Measurements from ENCODE around the gene FSTL4.

The FSTL4 gene

DNA sequence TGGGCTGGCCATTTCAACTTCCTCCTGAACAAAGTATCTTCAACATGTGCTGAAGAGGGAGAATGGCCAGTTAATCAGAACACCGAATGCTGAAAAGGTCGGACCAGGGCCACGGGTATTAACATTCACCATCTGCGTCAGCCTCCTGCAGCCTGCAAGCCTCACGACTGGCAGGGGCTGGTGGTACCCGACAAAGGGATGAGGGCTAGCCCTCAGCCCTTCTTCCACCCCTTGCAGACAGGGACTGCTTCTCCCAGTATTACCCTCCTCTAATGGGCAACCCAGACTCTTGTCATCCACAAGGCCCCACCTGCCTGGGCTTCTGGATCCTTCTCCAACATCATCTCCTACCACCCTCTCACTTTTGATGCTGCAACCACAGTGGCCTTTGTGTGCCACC, 246.6 kb downstream of the FSTL4 start:
- DNase-seq (ENCODE audit: low read depth) = no peak

DNA sequence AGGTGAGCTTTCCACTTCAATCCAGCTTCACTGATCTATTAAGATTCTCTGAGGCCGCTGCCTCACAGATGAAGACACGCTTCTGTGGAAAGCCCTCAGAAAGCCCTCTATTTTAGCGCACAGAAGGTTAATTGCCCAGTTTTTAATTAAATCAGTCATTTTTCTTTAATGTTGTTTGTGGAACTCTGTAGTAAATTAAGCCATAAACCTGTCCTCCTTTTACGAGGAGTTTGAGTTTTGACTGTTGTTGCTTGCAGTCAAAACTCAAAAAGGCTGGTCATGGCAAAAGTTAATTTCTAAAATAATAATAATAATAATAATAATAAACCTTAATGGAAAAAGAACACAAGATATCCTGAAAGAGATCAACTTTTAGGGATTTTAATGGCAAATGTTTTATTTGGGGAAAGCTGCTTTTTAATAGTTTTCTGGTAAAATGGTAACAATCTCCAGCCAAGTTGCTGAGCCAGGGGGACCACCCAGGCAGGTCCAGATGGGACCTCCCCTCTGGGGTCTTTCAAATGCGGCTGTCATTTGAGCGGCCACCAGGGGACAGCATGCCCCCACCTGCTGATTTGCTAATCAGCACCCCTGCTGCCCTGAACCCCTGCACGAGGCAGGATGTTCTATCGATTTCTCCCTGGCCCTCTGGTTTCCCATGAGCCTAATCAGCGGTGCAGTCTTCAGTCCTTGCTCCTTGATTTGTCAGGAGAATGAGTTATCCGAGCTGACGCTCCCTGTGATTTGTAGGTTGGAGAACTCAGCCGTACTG, 247.2 kb downstream of the FSTL4 start:
- DNase-seq (ENCODE audit: low read depth) = peak; percentile 4

DNA sequence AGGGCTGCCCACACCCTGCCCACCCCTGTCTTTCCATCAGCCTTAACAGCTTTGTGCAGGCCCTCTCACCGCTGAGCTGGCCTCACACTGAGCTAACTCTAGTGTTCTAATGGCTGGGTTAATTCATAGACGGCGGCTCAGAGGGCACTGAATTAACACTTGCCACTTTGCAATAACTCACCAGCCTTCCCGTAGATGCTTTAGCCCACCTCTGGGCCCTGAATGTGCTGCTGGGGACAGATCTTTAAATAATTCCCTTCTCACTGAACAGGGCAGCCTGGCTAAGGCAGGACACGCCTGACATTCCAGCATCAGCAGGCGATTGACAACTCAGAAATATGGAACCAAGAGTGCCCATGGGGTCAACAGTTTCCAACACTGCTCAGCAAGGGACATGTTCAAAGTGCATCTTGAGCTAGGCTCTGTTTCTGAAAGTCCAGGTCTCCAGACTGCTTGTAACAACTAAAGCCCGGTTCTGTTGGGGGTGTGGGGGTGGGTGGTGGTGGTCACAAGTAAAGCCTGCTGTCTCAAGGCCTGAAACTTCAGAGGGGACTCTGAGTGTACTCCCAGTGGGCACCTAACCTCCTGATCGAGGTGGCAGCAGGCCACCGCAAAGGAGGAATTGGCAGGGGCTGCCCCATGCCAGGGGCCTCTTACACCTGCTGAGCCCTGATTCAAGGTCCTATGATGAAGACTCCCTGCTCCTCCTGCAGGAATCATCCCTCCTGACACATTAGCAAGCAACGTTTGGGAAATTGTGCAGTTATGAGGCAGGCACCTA, 248.3 kb downstream of the FSTL4 start:
- DNase-seq (ENCODE audit: low read depth) = no peak

DNA sequence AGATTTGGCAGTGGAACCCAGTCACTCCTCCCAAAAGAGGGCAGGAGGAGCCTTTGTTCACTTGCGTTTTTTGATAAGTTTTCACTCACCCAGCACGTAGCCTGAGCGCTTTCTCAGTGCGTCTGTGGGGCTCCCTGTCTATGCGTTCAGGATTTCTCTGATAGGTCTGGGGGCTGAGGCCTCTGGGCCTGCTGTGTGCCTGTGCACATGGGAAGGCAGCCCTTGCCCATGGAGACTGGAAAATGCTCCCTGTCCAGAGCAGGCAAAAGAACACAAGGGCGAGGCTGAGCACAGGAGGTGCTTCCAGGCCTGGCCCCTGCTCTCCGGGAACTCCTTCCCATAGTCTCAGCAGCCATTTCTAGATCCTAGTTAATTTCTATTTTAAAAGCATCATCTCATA, 249.9 kb downstream of the FSTL4 start:
- DNase-seq (ENCODE audit: low read depth) = no peak

DNA sequence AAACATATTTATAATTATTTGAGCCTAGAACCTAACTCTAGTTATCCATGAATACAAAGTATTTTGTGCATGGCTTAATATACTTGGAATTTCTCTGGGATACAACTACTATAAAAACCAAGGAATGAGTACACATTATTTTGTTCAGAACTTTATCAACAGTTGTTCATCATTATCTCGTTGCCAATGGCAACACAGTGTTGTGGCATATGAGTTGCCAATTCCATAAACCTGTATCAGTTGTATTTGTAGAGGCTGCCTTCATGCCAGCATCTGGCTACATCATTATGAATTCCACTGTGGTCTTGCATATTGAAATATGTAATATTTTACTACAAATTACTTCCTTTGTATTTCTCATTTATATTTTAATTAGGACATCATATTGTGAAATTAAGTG, 250.4 kb downstream of the FSTL4 start:
- DNase-seq (ENCODE audit: low read depth) = no peak

DNA sequence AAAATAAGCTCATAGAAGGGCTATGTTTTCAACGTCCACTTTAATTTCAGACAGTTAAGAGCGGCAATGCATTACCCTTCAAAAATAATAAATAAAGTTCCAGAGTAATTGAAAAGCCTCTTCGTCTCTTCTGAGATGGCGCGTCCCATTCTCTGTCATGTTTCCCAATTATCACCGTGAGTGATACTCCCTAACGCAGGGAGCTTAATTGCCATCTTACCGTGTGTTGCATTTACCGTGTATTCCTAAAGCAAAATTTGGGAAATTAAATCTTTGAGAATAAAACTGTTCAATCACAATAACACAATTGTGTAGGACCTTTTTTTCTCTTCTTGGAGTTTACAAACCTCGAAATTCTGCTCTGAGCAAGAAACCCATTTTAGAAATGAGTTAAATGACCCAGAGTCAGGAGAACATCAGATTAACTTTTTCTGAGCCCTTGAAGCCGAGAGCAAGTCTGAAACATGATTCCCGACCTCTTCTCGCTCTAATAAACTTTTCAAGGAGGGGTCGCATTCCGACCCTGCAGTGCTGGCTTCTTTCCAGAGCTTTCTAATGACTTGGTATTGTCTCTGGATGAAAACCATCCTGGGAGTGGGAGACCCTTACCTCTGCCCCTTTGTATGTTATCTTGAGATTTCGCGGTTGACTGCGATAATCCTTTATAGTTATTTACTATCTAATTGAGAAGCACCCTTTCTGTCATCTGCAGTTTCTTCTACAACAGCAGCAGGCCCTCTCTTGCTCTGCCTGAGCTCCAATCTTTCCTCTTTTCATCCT, 251.5 kb downstream of the FSTL4 start:
- no peak for DNase-seq (ENCODE audit: low read depth)

DNA sequence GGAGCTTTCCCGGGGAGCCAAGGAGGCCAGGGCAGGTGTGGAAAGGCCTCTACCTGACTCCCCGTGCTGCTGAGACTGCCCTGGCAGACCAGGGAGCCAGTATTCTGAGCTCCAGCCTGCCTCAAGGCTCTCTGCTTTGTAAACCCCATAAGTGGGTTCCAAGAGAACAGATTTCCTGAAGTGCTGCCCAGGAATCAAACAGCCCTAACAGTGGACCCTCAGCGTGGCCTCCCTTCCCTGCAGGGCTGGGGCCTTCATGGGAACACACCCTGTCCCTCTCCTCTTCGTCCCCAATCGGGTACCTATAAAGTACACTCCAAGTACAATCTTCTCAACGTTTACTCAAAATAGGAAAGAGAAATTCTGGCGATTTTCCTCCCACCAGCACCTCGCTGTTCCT, 252.5 kb downstream of the FSTL4 start:
- DNase-seq (ENCODE audit: low read depth) = no peak

DNA sequence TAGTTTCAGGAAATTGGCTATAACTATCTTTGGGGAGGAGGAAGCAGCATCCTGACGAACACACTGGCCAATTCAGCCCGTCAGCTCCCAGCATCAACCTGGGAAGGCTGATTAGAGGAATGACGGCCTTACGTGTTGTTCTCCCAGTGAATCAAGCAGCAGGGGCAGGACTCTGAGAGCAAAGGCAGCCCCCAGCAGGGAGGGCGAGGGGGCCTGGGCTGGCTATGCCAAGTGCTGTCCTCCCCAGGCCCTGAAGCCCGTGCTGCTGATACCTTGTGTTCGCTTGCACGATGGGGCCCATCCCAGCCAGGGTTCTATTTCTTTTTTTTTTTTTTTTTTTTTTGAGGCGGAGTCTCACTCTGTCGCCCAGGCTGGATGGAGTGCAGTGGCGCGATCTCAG, 254.1 kb downstream of the FSTL4 start:
- no peak for DNase-seq (ENCODE audit: low read depth)

DNA sequence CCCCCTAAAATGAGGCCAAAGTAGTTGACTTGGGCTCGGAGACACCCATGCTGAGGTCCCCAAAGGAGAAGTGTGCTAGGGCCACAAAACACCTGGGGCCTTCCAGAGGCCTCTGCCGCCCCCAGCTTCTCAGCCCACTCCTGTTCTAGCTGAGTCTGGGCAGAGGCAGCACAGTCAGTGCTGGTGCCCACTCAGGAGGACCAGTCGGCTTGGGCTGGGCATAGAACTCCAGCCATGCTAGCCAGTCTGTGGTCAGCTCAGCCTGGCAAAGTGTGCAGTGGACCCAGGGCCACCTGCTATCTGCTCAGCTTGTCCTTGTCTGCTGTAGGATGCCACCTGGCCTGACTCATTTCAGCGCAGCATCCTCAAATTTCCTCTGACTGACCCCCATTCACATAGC, 254.6 kb downstream of the FSTL4 start:
- DNase-seq (ENCODE audit: low read depth) = no peak

DNA sequence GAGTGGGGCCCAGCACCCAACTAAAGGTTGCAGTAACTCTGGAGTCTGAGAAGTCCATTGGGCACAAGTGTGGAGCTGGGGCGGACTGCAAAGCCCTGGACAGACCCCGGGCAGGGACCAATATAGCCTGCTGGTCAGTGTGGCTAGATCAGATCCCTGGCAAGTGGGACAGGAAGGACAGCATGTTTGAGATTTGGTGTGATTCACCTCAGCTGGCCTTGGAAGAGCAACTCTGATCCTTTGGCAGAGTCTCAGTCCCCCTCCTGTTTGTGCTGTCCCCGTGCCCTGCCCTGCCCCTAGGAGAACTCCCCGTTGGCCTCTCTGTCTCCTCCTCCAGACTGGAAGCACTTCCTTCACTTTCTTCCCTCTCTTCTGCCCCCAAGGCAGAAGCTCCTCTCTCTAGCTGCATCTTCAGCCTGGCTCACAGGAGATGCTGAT, 255.3 kb downstream of the FSTL4 start:
- DNase-seq (ENCODE audit: low read depth) = no peak

DNA sequence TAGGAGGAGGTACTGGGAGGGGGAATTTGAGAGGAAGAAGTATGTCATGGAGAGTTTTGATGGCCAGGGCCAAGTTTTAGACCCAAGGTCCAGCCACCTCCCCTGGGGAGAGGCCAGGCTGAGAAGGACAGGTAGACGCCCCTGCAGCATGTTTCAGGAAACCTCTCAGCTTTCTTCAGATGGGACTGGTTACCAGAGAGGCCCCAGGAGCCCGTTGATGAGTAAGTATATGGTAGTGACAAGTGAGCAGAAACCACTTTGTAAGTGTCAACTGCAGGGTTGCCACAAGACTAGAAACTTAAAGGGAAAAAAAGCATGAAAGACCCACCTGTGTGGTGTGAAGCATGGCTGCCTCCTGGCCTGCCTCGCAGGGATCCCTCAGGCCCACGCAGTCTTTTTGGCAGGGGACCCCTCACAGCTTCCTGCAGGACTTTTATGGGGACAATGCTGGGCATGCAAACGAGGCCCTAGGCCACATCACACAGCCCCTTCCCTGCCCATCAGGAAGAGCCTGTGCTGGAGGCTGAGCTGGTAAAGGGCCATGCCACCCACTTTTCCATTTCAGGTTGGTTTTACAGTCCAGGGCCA, 255.9 kb downstream of the FSTL4 start:
- no peak for DNase-seq (ENCODE audit: low read depth)

DNA sequence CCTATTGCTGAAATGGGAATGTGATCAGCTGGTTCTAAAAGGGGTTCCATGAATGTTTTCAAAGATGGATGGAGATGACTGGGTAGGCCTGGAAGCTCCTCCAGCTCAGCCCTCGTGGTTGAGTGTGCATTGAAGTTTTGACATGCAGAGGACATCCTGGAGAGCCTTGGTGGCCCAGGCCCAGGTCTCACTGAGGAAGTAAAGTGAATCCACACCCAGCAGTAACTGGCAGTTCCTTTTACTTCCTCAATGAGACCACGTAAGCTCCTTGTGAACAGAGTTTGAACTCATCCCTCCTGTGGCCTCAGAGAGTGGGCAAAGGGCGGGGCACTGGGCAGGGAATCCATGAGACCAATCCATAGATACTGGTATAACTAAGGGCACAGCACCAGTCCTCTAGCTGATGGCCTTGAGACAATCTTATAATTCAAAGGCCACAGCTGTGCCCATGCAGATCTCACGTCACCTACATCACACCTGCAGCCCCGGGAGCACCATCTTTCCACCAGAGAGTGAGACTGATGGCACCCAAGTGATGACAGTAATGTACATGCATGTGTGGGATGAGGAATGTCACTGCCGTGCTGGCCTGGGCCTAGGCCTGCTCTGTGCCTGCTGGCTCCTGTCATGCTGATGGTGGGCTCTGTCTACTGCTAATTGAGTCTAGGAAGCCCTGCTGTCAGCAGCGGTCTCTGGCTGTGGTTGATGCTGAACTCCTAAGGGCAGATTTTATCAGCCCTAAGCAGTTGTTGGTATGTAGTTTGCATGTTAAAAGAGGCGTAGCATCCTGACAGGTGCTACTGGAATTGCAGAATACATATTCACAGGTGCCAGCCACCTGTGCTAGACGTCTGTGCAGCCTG, 257.8 kb downstream of the FSTL4 start:
- no peak for DNase-seq (ENCODE audit: low read depth)

DNA sequence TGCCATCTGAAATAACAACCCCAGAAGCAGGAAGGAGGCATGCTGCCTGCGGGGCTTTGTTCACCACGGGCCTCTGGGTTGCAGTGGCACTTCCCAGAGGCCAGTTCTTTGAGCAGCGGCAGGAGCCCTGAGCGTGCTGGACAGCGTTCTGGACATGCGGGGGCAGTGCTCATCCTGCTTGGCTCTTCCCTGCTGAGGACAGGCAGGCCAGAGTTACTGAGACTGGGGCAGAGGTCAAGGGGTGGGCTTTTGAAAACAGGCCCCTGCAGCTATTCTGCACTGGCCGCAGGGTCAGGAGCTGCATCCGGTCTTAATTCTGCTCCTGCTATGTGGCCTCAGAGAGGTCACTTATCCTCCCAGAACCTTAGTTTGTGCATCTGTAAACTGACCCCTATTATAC, 258.6 kb downstream of the FSTL4 start:
- no peak for DNase-seq (ENCODE audit: low read depth)

DNA sequence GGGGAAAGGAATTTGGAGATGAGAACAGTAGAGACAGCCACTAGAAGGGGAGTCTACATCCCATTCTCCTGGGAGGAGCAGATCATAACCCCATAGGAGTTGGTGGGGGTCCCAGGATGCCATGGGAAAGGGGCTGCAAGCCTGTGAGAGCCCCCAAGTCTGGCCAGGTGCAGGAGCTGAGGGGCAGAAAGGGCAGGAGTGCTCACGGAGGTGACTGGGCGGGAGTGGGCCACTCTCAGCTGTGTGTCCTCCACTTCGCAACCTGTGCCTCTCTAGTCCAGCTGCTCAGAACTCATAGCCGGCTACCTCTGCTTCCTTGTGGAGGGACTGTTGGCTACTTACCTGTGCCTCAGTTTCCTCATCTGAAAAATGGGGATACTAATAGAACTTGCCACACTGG, 263.9 kb downstream of the FSTL4 start:
- DNase-seq (ENCODE audit: low read depth) = no peak

DNA sequence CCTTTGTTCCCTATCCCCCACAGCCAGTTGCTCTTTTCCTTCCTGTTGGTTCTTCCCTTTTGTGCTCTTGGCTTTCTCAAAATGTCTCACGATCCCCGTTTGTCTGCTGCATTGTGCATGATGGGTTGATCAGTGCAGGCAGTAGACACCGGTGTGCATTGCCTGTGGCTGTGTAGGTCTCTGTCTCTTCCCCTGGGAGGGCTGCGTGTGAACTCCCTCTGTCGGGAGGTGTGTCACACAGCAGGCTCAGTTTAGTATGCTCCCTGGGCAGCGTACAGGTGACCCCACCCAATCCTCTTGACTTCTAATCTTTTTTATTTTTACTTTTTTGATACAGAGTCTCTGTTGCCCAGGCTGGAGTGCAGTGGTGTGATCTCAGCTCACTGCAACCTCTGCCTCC, 265.3 kb downstream of the FSTL4 start:
- no peak for DNase-seq (ENCODE audit: low read depth)

DNA sequence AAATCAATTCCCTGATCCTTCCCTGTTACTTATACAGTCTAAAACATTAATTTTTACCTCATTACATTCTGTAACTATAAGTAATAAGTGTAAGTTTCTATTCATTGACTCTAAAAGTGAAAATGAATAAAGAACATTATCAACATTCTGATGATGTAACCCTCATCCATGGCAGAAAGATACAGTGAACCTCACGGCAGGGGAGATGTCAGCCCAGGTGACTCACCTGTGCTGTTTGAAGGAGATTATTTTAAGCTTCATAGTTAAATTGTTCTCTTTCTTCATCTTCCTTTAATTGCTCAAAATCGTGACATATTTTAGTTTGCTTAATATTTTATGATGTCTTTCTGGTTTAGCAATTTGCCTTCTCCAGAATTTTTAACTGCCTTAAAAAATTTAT, 268.1 kb downstream of the FSTL4 start:
- DNase-seq (ENCODE audit: low read depth) = no peak

DNA sequence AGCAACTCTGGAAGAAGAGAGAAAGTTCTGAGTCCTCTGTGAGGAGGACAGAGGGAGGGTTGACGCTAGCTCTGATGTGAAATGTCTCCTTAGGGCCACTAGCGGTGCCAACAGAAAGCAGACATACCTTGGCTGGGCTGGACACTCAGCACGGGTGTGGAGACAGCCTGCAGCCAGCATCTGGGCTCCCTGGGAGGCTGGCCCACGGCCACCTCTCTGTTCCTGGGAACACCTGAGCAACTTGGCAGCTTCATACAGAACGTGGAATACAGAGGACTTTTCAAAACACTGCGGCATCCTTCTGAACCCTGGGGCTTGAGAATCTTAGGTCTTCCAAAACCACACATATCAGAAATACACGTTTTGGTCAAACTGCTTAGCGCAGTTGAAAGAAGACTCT, 269.1 kb downstream of the FSTL4 start:
- DNase-seq (ENCODE audit: low read depth) = no peak

DNA sequence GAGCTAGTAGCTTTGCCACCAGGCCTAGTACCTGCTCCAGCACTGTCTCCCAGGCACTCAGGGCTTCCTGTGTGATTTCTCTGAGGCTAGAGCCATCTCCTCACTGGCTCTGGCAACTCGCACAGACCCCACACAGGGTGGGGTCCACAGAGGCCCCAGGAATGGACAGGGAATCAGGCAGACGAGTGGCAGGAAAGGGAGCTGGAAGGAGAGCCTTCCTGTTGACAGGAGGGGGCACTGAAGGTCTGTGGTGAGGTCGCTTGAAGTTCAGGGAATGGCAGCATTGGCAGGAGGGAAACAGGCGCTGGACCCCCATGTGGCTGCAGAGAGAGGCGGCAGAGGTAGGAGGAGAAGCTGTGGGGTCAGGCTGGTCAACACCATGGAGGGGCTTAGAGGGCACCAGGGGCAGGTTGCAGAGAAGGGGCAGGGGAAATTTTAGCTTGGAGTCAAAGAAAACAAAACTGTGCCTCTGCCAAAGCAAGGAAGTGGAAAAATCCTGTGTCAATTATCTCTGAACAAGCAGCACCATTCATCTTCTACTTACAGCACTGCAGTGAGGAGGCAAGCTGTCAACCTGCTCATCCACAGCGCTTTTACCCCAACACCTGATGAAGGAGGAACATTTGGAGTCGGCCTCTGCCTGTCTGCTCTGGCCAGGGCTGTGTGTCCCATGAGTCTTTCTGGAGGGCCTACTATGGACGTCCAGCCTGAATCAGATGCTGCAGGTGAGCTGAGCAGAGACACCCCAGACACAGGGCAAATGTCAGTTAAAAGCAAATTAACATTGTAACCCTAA, 270.2 kb downstream of the FSTL4 start:
- DNase-seq (ENCODE audit: low read depth) = no peak

DNA sequence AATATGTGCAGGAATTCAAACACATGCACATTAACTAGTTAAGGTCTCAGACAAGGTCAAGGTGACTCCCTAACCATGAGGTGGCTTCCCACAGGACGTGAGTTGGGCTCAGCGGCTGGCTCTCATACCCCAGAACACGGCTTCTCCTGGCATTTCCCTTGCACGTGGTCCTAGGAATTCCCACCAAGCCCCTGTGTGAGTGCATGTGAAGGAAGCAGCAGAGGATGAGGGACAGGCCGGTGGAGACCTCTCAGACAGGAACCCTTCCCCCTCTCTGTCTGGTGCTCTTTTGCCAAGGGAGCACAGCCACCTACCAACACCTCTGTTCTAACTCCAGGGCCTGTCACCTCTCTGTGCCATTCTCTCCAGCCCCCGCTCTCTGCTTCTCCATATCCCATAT, 271.0 kb downstream of the FSTL4 start:
- no peak for DNase-seq (ENCODE audit: low read depth)

DNA sequence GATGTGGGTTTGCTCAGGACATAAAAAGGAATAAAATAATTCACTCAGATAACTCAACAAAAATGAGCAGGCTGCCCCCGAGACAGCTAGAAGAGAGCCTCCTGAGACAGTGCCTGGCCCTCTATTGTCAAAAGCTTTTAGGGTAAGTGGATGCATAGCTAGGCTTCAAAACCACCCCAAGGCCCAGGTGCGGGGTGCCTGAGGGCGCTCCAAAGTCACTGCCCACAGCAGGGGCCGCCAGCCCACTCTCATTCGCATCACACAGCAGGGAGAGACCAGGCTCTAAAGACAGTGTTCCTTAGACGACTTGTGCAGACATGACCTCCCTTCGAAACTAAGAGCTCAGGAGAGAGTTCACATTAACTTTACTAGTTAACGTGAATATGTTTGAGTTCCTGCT, 271.5 kb downstream of the FSTL4 start:
- DNase-seq (ENCODE audit: low read depth) = no peak

Data from stimulated activated CD8-positive, alpha-beta memory T cell treated with anti-CD3 and anti-CD28 coated beads, Interleukin-4, amount 100 ng/mL, for 24 hours (primary cell).